ENCODE results near the gene AMBRA1. TPM values are rescaled to one million over a fixed set of nuclear protein-coding genes. Genes with fewer than 3 reads are reported as not detected.

Gene AMBRA1
- total and polyA plus RNA-seq, 2 of the 8 experiments (the other 6 are each of a cell fraction or from before 2014, with no cell fraction given), result 14.2 to 37.4 TPM

- Histone ChIP-seq H2AK5ac (ENCODE audit: low read depth, low read length) (peak overlapping the region; percentile 59; the same call in 1 of the 2 replicates), H4K5ac (ENCODE audit: insufficient read length, low read depth, low read length) (no peak overlapping the region), H4K8ac (ENCODE audit: extremely low read depth, insufficient read depth, low read length) (no peak overlapping the region), H2BK20ac (ENCODE audit: low read length) (peak overlapping the region; percentile 94; the same call in 1 of the 2 replicates), H3K9me3 (ENCODE audit: insufficient read depth in 2 of 2, low read depth in 1 of 2, low read length in 1 of 2) (no peaks in the 10 kb centered on the region), H3K79me1 (ENCODE audit: low read depth, low read length) (no peaks in the 10 kb centered on the region; the same call in 1 of the 2 replicates), H3K4me2 (ENCODE audit: insufficient read depth in 1 of 2, low read depth in 2 of 2, low read length in 2 of 2) (peak overlapping the region; percentile 36 to 55; a peak in 2 of 4 replicates), H3K56ac (replicated peaks; ENCODE audit: insufficient read length, low read depth, low read length) (no peak overlapping the region), H4K91ac (replicated peaks; ENCODE audit: insufficient read length, low read length) (peak overlapping the region; percentile 45), H2BK5ac (ENCODE audit: low read depth, low read length) (peak overlapping the region; percentile 54; the same call in 1 of the 2 replicates), H3K36me3 (ENCODE audit: control insufficient read depth in 2 of 4, insufficient read depth in 4 of 4, low read length in 3 of 4) (peaks cover 0 to 21% (median 6%) of the 10 kb centered on the region in 4 experiments; a peak in 4 of 8 replicates), H3K14ac (ENCODE audit: insufficient read length) (no peak overlapping the region), H3K23me2 (ENCODE audit: low read depth, low read length) (no peaks in the 10 kb centered on the region), H3K79me2 (ENCODE audit: control insufficient read depth in 1 of 2, insufficient read depth in 2 of 2, low read length in 2 of 2) (no peaks in the 10 kb centered on the region), H3K18ac (ENCODE audit: extremely low read depth, low read length) (0 out of 2 replicates have a peak overlapping the region, but pooled peaks have one; percentile 17), H2BK15ac (ENCODE audit: low read length) (0 out of 2 replicates have a peak overlapping the region, but pooled peaks have one; percentile 31), H3K4ac (replicated peaks; ENCODE audit: insufficient read length, low read depth, low read length) (no peak overlapping the region), H2BK120ac (replicated peaks; ENCODE audit: low read depth, low read length) (no peak overlapping the region), H2BK12ac (ENCODE audit: low read depth, low read length) (peak overlapping the region; percentile 52), H3K4me1 (replicated peaks in 1 of 4; ENCODE audit: control insufficient read depth in 3 of 4, insufficient read depth in 4 of 4, low read length in 3 of 4) (peaks cover 7 to 15% (median 11%) of the 10 kb centered on the region in 4 experiments), H3K23ac (ENCODE audit: insufficient read length) (no peak overlapping the region), H4K20me1 (replicated peaks in 1 of 2; ENCODE audit: control insufficient read depth in 1 of 2, insufficient read depth in 2 of 2, low read length in 2 of 2) (peaks cover 4 to 5% of the 10 kb centered on the region in 2 experiments), H3K27me3 (replicated peaks in 1 of 4; ENCODE audit: control insufficient read depth in 3 of 4, extremely low read depth in 1 of 4, insufficient read depth in 3 of 4, low read length in 3 of 4) (no peaks in the 10 kb centered on the region), H3K27ac (ENCODE audit: low read depth, low read length) (no peak overlapping the region), H3K9ac (replicated peaks in 1 of 4; ENCODE audit: extremely low read depth in 1 of 4, low read depth in 3 of 4, low read length in 3 of 4) (no peak overlapping the region; a peak in 1 of 7 replicates), H2AFZ (ENCODE audit: low read length) (no peak overlapping the region), H3K4me3 (ENCODE audit: extremely low read depth in 1 of 4, insufficient read depth in 2 of 4, low read depth in 3 of 4, low read length in 4 of 4) (no peak overlapping the region)
- POLR2A ChIA-PET (ENCODE audit: partially characterized antibody), result interaction anchor here (0.8 kb wide), 1 partner anchor 18 kb away, joined by 3 read pairs; no protein-coding TSS in a partner anchor
- FAIRE-seq (no peak), DNase-seq (ENCODE audit: low read depth in 1 of 2, low spot score in 2 of 2) (no peak)
- 86% methylated on average over 3 of the region's 3 CpGs; no CpG with 5 or more reads in 1 of the 2 experiments for WGBS, 2 experiments (ENCODE audit: extremely low coverage in 1 of 2, insufficient coverage in 1 of 2, insufficient read length in 1 of 2, insufficient replicate concordance in 2 of 2, low coverage in 1 of 2, low lambda C conversion rate in 2 of 2, missing lambda C conversion rate in 1 of 2)
- CTCF ChIA-PET (ENCODE audit: partially characterized antibody), result interaction anchor here (0.7 to 1.8 kb wide), 5 partner anchors 9 to 106 kb away, joined by 3 to 6 read pairs (median 3); no protein-coding TSS in a partner anchor
- TF ChIP-seq HDAC2 (IDR thresholded peaks at IDR 0.05; ENCODE audit: borderline replicate concordance in 1 of 2, low read depth in 2 of 2, low read length in 2 of 2), result no peak
- TF ChIP-seq SIN3A (conservative IDR thresholded peaks at IDR 0.05 in 1 of 2, IDR thresholded peaks at IDR 0.05 in 1 of 2; ENCODE audit: low read depth in 1 of 2, low read length in 2 of 2), result no peak
- no peak for TF ChIP-seq MAFK (IDR thresholded peaks at IDR 0.05; ENCODE audit: low read depth, low read length)
- no peak for TF ChIP-seq SP4 (IDR thresholded peaks at IDR 0.05; ENCODE audit: low read length)
- TF ChIP-seq RAD21 (IDR thresholded peaks at IDR 0.05 in 1 of 2, conservative IDR thresholded peaks at IDR 0.05 in 1 of 2; ENCODE audit: low read depth in 2 of 2, low read length in 2 of 2), result no peak
- TF ChIP-seq NANOG (IDR thresholded peaks at IDR 0.05; ENCODE audit: insufficient read depth, low read depth, low read length, poor library complexity, severe bottlenecking), result no peak
- no peak for TF ChIP-seq KDM1A (IDR thresholded peaks at IDR 0.05; ENCODE audit: borderline replicate concordance, low read length)
- no peak for TF ChIP-seq CBX8 (IDR thresholded peaks at IDR 0.05; ENCODE audit: borderline replicate concordance, low read depth, low read length)
- TF ChIP-seq RXRA (IDR thresholded peaks at IDR 0.05; ENCODE audit: insufficient read depth, low read depth, low read length), result no peak
- no peak for TF ChIP-seq ATF2 (IDR thresholded peaks at IDR 0.05; ENCODE audit: low read length)
Measured at GRCh38 chr11:46435679-46436078, 158.1 kb downstream of the AMBRA1 start.

All from H1 (cell line).